ENCODE measurements around the gene SAMD11.
"Not testable (repeated sequence)": the region's sequence is repeated elsewhere in the genome, so short reads cannot be mapped to it uniquely, and the experiment has no call there.

The SAMD11 gene

DNA sequence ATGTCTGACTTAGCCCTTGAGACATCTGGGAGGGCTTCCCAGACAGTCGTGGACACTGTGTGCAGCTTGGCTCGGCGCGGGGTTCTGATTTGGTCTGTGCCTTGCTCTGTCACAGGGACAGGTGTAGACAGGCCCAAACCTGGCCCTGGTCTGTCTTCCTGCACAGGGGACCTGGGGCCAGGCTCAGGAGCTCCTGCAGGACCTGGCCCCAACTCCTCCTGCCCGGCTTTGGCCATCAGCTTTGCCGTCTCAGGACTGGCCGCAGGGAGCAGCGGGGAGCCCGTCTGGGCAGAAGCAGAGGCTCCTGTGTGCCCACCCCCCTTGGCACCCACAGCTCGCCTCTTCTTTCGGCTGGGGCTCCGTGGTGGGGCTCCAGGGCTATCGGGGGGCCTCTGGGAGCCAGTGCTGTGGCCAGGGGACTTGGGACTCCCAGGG, 56.4 kb downstream of the SAMD11 start:
- DNase-seq = no peak

DNA sequence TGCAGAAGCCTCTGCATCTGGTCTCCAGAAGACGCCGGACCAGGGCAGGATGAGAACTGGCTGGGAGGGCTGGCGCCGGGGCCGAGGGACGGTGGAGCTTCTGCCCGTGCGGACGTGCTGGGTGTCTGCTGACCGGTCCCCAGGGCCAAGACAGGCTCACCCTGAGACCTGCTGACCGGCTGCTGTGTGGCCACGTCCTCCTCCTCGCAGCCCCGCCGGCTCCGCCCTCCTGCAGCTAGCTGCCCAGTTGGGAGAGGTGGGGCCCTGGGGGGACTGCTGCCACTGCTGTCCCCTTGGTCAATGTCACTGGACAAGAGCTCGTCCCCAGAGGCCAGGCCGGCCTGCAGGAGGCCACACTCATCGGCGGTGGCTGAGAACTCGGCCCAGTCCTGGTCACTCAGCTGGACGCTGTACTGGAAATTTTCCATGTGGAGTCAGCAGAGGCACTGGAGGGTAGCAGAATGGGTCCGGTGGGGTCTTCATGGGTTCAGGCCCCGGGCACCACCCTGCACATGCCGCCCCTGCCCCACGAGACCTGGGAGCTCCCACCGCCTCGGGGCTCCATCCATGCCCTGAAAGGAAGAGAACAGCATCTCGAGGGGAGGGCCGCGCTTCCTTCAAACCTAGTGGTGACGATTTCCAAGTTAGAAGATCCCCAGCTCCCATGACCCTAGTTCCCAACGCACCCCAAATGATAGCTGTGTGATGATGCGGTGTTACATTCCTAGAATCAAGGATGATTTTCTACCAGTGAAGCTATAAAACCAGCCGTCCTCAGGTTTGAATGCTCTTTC, 57.1 kb downstream of the SAMD11 start:
- no peak for DNase-seq

DNA sequence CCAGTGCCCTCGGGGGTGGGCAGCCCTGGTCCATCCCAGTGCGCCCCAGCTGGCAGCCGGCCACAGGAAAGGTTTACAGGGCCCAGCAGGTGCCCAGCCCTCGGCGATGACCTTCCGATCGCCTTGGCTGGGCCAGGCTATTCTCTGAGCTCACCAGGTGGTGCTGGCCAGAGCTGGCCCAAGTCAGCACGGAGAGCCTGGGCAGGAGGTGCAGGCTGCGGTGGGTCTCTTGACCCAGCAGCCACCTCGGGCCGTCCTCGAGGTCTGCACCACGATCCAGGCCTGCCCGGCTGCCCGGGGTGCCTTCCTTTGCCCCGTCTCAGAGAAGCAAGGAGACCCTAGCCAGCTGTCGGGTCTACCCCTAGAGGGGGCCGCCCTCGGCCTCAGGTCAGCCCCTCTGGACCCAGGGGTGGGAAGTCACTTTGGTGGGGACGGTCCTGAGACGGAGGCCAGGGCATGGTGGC, 57.8 kb downstream of the SAMD11 start:
- no peak for DNase-seq

DNA sequence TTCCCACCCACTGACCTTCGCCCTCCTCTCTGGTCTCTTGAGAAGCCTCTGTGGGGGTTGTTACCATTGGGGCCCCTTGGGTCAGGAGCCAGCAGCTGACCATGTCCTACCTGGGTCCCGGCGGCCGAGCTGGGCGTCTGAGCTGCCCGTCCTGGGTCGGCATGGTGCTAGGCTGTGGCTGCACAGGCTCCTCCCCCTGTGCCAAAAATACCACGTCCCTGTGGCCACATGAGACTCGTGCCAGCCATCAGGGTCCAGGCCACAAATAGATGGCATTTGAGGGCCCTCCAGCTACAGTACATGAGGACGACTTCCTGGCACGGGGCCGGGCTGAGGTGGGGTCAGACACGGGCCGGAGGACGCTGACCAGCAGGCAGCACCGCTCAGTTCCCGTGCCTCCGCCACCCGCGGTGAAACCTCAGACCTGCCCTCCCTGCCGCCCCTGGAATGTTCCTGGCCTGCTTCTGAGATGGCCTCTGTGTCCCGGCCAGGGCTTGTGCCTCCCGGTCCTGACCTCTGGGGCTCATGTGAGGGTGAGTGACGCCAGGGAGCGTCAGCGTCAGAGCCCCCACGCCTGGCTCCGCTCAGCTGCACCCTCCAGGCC, 58.3 kb downstream of the SAMD11 start, which contains the start of gene PERM1:
TSS of gene PERM1 (minus strand) at position 139 of the 604 bp plus-strand sequence. CDS start 1,064 bp downstream, outside the sequence.
- no peak for DNase-seq

DNA sequence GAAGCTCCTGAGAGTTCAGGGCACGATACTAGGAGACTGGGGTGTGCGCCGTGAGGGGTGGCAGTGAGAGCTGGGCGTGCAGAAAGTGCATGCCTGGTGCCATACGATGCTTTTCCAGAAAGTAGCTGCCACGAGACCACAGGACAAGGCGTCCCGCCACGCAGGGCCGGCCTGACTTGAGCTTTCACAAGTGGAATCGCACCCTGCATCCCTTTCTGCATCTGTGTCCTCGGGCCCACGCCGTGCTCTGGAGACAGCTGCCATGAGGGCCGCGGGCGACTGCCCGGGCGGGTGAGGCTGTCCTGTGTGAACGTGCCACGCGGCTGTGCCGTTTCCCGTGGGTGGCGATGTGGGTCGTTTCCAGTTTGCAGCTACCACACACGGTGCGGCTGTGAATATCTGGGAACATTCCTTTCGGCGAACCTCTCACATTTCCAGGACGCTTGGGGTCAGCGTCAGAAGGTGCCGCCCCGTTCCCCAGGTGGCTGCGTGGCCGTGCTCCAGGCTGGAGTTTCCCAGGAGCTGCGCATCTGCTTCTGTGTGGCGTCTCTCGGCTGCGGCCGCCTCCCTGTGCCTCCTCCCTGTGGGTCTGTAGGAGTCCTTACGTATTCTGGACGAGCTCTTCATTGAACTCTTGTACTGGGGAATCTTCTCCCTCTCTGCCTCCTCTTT, 59.2 kb downstream of the SAMD11 start:
- no peak for DNase-seq

DNA sequence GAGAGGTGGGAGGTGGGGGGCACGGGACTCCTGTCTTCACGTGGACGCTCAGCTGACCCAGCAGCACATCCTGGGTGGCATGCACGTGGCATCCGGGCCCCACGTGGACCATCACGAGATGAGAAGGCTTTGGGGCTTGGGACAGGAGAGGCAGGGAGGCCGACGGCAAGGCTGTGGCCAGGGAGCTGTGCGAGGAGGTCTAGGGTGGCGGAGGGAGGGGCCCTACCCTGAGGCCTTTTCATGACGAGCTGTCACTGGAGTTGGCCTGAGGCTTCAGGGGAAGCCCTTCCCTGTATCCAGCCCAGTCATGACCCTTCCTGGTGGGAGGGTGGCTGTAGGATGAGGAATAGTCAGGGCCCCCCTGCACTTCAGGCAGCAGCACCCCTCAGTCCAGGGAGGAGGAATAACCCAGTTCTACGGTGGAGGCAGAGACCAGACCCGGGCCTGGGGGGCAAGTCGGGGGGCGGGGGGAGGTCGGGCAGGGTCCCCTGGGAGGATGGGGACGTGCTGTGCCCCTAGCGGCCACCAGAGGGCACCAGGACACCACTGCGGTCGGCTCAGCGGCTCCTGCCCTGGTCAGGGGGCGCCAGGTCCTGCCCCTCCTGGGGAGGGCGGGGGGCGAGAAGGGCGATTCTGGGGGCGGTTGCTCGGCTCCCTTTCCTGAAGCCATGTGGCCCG, 60.2 kb downstream of the SAMD11 start:
- DNase-seq = no peak

DNA sequence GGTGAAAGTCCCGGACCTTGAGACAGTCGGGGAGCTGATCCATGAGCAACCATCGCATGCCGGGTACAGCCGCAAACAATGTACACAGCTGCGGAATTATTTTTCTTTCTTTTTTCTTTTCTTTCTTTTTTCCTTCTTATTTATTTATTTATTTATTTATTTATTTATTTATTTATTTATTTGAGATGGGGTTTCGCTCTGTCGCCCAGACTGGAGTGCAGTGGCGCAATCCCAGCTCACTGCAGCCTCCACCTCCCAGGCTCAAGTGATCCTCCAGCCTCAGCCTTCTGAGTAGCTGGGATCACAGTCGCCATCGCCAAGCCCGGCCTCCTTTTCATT, 60.7 kb downstream of the SAMD11 start:
- no peak for DNase-seq

DNA sequence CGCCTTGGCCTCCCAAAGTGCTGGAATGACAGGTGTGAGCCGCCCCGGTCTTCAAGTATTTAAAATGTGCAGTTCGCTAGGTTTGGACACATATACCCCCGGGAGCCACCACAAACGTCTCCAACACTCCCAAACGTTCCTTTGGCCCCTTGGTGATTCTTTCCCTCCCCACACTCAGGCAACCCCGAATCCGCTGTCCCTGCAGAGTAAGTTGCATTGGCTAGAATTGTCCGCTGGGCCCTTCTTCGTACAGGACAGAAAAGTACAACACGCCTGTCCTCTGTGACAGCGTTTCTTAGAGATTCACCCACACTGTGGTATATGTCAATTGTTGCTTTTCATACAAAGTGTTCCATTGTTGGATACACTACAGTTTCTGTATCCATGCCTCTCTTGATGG, 61.4 kb downstream of the SAMD11 start:
- DNase-seq = no peak

DNA sequence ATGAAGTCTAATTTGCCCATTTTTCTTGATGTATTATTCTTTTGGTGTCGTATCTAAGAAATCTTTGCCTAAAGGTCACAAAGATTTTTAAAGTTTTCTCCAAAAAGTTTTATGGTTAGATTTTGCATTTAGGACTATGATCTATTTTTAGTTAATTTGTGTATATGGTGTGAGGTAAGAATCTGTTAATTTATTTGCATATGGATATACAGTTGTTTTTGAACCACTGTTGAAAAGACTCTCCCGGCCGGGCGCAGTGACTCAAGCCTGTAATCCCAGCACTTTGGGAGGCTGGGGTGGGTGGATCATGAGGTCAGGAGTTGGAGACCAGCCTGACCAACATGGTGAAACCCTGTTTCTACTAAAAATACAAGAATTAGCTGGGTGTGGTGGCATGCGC, 64.3 kb downstream of the SAMD11 start:
- DNase-seq = not testable (repeated sequence)

DNA sequence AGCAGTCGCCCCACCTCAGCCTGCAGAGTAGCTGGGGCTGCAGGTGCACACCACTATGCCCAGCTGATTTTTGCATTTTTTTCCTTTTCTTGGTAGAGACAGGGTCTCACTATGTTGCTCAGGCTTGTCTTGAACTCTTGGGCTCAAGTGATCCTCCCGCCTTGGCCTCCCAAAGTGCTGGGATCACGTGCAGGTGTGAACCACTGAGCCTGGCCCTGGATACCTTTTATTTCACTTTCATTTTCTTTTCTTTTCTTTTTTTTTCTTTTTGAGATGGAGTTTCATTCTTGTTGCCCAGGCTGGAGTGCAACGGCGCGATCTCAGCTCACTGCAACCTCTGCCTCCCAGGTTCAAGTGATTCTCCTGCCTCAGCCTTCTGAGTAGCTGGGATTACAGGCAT, 67.6 kb downstream of the SAMD11 start:
- DNase-seq = not testable (repeated sequence)

DNA sequence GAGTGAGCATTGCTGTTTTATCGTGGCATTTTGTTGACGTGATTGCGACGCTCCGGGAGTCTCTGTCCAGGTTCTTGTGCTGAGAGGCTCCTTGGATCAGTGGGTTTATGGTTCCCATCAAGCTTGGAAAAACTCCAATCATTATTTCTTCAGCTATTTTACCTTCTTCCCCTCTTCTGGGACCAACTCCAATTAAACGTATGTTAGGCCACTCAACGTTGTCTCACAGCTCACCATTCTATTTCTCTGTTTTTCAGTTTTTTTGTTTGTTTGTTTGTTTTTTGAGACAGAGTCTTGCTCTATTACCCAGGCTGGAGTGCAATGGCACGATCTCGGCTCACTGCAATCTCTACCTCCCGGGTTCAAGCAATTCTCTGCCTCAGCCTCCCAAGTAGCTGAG, 68.2 kb downstream of the SAMD11 start:
- DNase-seq = no peak

DNA sequence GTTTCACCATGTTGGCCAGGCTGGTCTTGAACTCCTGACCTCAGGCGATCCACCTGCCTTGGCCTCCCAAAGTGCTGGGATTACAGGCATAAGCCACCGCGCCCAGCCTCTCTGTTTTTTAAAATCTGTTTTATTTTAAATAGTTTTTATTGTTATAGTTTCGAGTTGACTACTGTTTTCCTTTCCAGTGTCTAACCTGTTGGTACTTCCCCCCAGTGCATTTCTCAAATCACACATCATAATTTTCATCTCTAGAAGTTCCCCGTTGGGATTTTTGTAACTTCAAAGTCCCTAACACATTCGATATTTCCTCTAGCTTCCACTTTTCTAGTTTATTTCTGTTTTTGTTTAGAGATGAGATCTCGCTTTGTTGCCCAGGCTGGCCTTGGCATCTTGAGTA, 68.6 kb downstream of the SAMD11 start:
- DNase-seq = no peak

DNA sequence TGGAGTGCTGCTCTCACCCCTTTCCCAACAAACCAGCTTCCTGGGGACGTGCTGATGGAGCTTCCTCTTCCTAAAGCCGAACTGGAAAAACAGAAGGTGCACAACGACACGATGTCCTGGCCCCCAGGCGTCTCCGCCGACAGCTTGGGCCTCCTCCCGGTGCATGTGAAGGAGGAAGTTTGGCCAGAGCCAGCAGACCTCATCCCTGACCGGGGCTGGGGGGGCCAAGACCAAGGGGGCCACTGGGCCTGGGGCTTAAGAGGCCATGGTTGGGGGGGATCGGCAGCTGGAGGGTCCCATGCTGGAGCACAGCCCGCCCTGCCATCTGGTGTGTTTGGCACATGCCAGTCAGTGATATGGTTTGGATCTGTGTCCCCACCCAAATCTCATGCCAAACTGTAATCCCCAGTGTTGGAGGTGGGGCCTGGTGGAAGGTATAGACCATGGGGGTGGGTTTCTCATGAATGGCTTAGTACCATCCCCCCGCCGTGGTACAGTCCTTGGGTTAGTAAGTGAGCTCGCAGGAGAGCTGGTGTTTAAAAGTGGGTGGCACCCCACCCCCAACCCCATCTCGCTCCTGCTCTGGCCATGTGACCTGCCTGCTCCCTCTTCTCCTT, 69.8 kb downstream of the SAMD11 start:
- no peak for DNase-seq
